HG03159 (cell line): Measurements from ENCODE around the gene IGLL5.
A peak's percentile ranks its signal among the peaks of the same experiment; 100 is the strongest.

ENCODE experiments used
- ATAC-seq: cut with Tn5 transposase; IDR thresholded peaks from one replicate; pipeline ENCODE4 v1.9.1; 2021; ENCODE audit warnings: mild to moderate bottlenecking, moderate library complexity; ENCODE audit not compliant: unreplicated experiment

IGLL5 gene

DNA sequence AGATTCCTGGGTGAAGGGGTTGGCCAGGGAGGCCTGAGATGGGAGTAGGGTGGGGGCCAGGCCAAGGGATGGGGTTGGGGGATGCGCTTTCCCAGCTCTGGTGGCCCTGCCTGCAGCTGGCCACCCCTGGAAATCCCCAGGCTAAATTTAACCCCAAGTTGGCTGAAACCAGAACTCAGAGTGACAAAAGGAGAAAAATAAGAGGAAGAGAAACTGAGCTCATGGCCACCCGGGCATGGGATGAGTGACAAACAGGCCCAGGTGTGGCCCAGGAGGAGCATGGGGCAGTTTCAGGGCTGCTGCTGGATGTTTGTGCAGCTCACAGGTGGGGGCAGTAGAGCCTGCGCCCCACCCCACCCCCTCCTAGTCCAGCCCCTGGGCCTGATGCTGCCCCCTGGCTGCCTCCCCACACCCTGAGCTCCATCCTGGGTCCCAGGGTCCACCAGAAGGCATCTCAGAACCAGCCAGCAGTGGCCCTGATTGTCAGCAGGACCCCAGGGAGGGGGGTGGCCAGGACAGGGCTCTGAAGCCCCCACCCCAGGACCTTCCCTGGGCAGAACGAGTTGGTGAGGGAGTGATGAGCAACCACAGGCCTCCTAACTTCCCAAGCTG, 48.0 kb downstream of the IGLL5 start:
- ATAC-seq: peak; percentile 79

DNA sequence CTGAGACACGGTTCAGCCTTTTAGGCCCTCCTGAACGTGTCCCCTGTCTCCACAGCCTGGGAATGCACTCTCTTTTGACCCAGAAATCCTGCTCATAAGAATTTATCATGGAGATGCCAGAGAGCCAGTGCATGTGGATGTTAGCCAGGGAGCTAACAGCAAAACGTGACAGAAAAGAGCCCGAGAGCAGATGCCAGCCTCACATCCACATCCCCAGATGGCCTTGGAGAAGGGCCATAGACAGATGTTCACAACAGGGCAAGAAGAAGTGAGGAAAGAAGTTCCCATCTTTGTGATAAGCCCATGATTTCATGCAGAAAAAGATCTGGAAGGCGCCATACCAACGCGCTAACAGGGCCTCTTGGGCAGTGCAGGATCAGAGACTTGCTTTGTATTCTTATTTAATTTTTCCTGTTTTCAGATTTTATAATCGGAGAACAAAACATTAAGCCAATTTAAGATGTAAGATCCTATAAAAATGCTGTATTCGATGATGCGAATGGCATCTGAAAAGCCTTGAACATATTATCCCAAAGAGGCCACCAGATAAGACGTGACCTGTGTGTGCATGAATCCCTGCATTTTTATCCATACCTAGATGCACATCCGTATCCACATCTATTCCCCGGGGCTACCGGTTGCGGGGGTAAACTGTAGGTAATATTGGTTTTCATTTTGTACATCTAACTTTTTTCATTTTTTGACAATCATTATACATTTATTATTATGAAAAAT, 48.7 kb downstream of the IGLL5 start:
- no peak for ATAC-seq

DNA sequence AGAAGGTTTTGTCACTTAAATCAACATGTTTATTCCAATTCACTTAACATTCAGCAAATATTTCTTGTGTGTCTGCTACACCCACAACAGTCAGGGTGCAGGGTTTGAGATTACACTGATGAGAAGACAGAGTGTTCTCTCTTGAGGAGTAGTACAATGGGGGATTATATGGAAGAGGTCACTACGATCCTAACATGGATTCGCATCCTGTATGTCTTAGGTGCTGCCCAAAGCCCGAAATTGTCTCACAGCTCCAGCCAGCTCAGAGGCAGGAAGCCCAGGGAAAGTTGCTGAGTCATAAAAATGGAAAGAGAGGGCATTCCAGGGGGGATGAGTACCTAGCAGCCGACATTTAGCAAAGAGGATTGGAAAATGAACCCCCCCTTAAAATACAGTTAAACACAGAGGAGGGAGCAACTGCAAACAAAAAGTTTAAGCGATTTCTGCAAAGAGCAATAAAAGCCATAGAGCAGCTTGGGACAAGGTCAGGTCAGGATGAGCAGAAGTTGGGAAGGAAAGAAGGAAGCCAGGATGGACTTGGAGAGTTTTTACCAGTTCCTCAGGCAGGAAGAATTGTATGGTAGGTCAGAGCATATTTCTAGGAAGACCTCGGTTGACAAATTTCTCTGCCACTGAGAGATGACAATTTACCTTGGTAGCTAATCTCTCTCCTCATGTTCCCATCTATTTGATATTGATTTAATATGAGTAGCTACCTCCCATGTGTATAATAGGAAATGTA, 49.5 kb downstream of the IGLL5 start:
- no peak for ATAC-seq

GRCh38 chr22:22937894-22938480, 50.4 kb downstream of the IGLL5 start:
- no peak for ATAC-seq

DNA sequence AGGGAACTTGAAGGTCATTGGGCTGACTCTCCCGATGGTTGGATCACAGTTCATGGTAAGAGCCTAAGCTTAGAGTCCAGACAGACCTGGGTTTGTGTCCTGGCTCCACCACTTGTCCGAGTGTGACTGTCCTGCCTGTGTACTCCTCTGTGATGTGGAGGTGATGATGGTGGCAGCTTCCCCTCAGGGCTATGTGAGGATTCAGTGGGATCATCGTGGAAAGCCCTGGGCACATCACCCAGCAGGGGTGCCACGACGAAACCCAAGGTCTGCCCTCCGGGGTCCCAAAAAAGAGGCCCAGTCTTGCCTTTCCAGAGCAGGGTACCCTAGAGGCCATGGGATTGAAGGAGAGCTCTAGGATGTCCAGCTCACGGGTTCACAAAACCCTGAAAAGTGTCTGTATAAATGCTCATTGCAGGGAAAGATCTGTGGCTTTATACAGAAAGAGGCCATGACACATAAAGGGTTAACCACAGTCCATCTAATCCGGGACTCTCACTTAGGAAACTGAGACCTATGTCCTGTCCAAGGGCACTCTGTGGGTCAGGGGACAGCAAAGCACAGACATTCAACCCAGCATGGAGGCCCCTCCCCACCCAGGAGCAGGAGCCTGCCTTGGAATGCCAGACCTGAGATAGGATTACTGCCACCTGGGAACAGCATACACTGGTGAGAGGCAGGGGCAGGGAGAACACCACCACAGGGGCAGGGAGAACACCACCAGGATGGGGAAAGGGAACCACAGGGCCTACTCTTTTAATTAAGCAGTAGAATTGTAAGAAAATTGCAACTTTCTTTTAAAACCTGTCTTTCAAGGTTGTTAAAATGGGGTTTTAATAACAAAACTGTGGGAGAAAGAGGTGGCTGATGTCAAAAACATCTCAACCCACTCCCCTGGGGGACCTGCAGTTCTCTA, 51.3 kb downstream of the IGLL5 start:
- no peak for ATAC-seq

DNA sequence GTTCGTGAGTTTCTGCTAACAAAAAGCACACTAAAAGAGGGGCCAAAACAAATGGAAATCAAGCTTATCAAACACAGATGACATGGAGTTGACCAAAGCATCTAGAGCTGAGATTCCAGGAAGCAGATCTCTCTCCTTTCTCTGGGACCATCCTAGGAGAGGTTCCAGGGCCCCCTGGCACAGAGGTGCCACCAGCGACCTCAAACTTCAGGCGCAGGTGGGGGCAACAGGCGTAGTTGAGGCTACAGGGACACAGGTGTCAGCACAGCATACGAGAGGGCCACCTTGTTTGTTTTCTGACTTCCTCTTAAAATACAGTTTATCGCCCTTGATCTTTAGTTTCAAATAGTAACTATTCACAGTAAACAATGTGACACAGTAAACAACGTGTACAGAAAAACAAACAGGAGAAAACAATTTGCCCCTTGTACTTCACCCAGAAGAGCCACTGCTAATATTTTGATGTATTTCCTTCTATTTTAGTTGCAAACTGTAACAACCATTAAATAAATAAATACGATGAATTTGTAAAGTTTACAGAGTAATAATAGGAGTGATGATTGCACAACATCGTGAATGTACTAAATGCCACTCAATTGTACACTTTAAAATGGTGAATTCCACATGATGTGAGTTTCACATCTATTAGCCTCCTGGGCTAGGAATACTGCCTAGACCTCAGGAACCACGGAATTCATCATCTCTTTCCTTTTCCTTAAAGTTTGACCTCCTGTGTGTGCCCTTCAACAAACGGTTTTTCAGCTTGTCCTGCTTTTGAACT, 52.2 kb downstream of the IGLL5 start:
- no peak for ATAC-seq

GRCh38 chr22:22940961-22941605, 53.5 kb downstream of the IGLL5 start:
- no peak for ATAC-seq

- ATAC-seq: no peak
Measured at GRCh38 chr22:22941831-22942510, 54.4 kb downstream of the IGLL5 start.

- ATAC-seq: no peak
Measured at GRCh38 chr22:22942511-22943329, 55.1 kb downstream of the IGLL5 start.

- no peak for ATAC-seq
Measured at GRCh38 chr22:22943521-22944267, 56.1 kb downstream of the IGLL5 start.

GRCh38 chr22:22944268-22944985, 56.8 kb downstream of the IGLL5 start:
- no peak for ATAC-seq

GRCh38 chr22:22945195-22945594, 57.6 kb downstream of the IGLL5 start:
- ATAC-seq: no peak
